WTC11 (cell line): ENCODE results near the gene BLVRA. TPM values are rescaled to one million over a fixed set of nuclear protein-coding genes. Genes with fewer than 3 reads are reported as not detected.
"Not testable (repeated sequence)": the region's sequence is repeated elsewhere in the genome, so short reads cannot be mapped to it uniquely, and the experiment has no call there.

Experiments used
- ATAC-seq: fragments of 200-7000 bp; cut with Tn5 transposase; 2 replicates; pipeline ENCODE4 v1.10.0; 2021; ENCODE audit warnings: mild to moderate bottlenecking, moderate library complexity
- CTCF ChIA-PET: fragments of 300-600 bp; sonication (Branson Sonifier 250); formaldehyde crosslinking; loops from one replicate; lab custom pipeline; 2021; ENCODE audit warnings: antibody characterized with exemption; lab: Charles Lee
- POLR2A ChIA-PET: fragments of 350-600 bp; sonication (Branson Sonifier 250); formaldehyde crosslinking; loops from one replicate; lab custom pipeline; 2021; ENCODE audit warnings: antibody characterized with exemption; lab: Charles Lee
- DNase-seq: peaks from one replicate; pipeline ENCODE4 v3.0.0; 2021; ENCODE audit warnings: low spot score
- H3K27ac Mint-ChIP-seq: 2 replicates; pipeline ENCODE4 v1.8.0; 2021; ENCODE audit warnings: mixed read lengths
- H3K27me3 Mint-ChIP-seq: 2 replicates; pipeline ENCODE4 v1.8.0; 2021; ENCODE audit warnings: low read depth, mild to moderate bottlenecking, moderate library complexity, mixed read lengths
- H3K36me3 Mint-ChIP-seq: 2 replicates; pipeline ENCODE4 v1.8.0; 2021; ENCODE audit warnings: mixed read lengths
- H3K4me1 Mint-ChIP-seq: 2 replicates; pipeline ENCODE4 v1.8.0; 2022; ENCODE audit warnings: mixed read lengths
- H3K4me3 Mint-ChIP-seq: 2 replicates; pipeline ENCODE4 v1.8.0; 2021; ENCODE audit warnings: mild to moderate bottlenecking, moderate library complexity, mixed read lengths
- H3K9me3 Mint-ChIP-seq: 2 replicates; pipeline ENCODE4 v1.8.0; 2021; ENCODE audit warnings: mixed read lengths
- EMX1 ChIP-seq: fragments of 250-450 bp; sonication (Bioruptor Pico); IDR thresholded peaks from 2 replicates; pipeline ENCODE4 v1.8.0; 2021; ENCODE audit warnings: mild to moderate bottlenecking
- FOXK1 ChIP-seq: sonication (generic); formaldehyde crosslinking; IDR thresholded peaks from 2 replicates; pipeline ENCODE4 v1.8.0; 2022; ENCODE audit warnings: mild to moderate bottlenecking, moderate library complexity, missing genetic modification reagents
- HMGA2 ChIP-seq: fragments of 250-450 bp; sonication (Bioruptor Pico); IDR thresholded peaks from 2 replicates; pipeline ENCODE4 v1.4.0; 2021; ENCODE audit warnings: mild to moderate bottlenecking, moderate library complexity
- MYBL2 ChIP-seq: sonication (generic); formaldehyde crosslinking; IDR thresholded peaks from 2 replicates; pipeline ENCODE4 v1.8.1; 2023; ENCODE audit warnings: mild to moderate bottlenecking, moderate library complexity, missing genetic modification reagents
- NFATC4 ChIP-seq: fragments of 250-450 bp; sonication (Bioruptor Pico); IDR thresholded peaks from 2 replicates; pipeline ENCODE4 v1.9.0; 2021; ENCODE audit warnings: mild to moderate bottlenecking
- NFE2L1 ChIP-seq: sonication (generic); formaldehyde crosslinking; IDR thresholded peaks from 2 replicates; pipeline ENCODE4 v1.8.1; 2023; ENCODE audit warnings: missing genetic modification reagents
- ZNF219 ChIP-seq: sonication (generic); formaldehyde crosslinking; IDR thresholded peaks from 2 replicates; pipeline ENCODE4 v1.8.0; 2023; ENCODE audit warnings: missing genetic modification reagents, mild to moderate bottlenecking, borderline replicate concordance
- ZNF396 ChIP-seq: fragments of 250-450 bp; sonication (Bioruptor Pico); IDR thresholded peaks from 2 replicates; pipeline ENCODE4 v1.8.0; 2021; ENCODE audit warnings: mild to moderate bottlenecking, moderate library complexity, borderline replicate concordance
- ZNF416 ChIP-seq: fragments of 250-450 bp; sonication (Bioruptor Pico); IDR thresholded peaks from 2 replicates; pipeline ENCODE4 v1.9.0; 2021; ENCODE audit warnings: mild to moderate bottlenecking, inconsistent platforms
- total RNA-seq: library from RNA; stranded (reverse); gene quantifications from 3 replicates; pipeline ENCODE4 v1.2.3, GENCODE V29; 2021
- TF ChIP-seq, protein P1 (sequence below): fragments of 250-450 bp; sonication (Bioruptor Pico); IDR thresholded peaks from 2 replicates; pipeline ENCODE4 v1.9.0; 2021; ENCODE audit warnings: mild to moderate bottlenecking
- TF ChIP-seq, protein P2 (sequence below): fragments of 200-600 bp; IDR thresholded peaks from 2 replicates; pipeline ENCODE4 v1.8.0; 2022; ENCODE audit warnings: antibody characterized with exemption
- TF ChIP-seq, protein P3 (sequence below): fragments of 250-450 bp; sonication (Bioruptor Pico); IDR thresholded peaks from 2 replicates; pipeline ENCODE4 v1.9.0; 2021; ENCODE audit warnings: moderate library complexity, mild to moderate bottlenecking, inconsistent platforms, borderline replicate concordance
- TF ChIP-seq, protein P4 (sequence below): sonication (generic); formaldehyde crosslinking; IDR thresholded peaks from 2 replicates; pipeline ENCODE4 v1.8.0; 2022; ENCODE audit warnings: missing genetic modification reagents

The BLVRA gene
- total RNA-seq, 1 experiment from 2014 or later: 35.5 TPM

DNA sequence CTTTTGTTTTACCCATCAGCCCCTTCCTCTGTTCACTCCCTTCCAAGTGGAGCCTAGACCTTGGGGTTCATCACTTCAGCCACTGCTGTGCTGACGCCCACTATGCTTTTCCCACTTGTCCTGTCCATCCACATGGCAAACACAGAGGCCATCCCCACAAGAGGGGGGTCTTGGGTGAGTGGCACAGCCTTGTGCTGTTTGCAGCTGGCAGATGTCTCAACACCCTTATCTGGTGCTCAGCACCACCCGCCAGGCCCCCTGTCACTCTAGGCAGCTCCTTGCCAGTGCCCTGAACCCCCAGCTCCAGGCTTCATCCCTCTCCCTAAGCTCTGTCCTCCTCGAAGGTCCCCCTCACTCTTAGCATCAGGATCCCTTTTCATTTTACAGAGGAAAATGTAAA, 13.1 kb downstream of the BLVRA start:
- no peak for DNase-seq
- Mint-ChIP-seq H3K9me3 (peaks cover 4% of the 10 kb centered on the region), H3K36me3 (peaks cover 18% of the 10 kb centered on the region), H3K27ac (no peak overlapping the region; the same call in 1 of the 2 replicates), H3K4me1 (peaks cover 3% of the 10 kb centered on the region; the same call in 1 of the 2 replicates), H3K4me3 (no peak overlapping the region), H3K27me3 (no peaks in the 10 kb centered on the region)
- TF ChIP-seq ZNF219 (CRISPR knock-in tag) (no peak), NFE2L1 (CRISPR knock-in tag) (no peak), HMGA2 (no peak), NFATC4 (CRISPR knock-in tag) (no peak), MYBL2 (CRISPR knock-in tag) (no peak), ZNF416 (CRISPR knock-in tag) (no peak), ZNF396 (CRISPR knock-in tag) (no peak), FOXK1 (CRISPR knock-in tag) (no peak), EMX1 (CRISPR knock-in tag) (no peak)
- TF ChIP-seq, protein P1, sequence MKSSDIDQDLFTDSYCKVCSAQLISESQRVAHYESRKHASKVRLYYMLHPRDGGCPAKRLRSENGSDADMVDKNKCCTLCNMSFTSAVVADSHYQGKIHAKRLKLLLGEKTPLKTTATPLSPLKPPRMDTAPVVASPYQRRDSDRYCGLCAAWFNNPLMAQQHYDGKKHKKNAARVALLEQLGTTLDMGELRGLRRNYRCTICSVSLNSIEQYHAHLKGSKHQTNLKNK (CRISPR knock-in tag): no peak
- TF ChIP-seq, protein P2, sequence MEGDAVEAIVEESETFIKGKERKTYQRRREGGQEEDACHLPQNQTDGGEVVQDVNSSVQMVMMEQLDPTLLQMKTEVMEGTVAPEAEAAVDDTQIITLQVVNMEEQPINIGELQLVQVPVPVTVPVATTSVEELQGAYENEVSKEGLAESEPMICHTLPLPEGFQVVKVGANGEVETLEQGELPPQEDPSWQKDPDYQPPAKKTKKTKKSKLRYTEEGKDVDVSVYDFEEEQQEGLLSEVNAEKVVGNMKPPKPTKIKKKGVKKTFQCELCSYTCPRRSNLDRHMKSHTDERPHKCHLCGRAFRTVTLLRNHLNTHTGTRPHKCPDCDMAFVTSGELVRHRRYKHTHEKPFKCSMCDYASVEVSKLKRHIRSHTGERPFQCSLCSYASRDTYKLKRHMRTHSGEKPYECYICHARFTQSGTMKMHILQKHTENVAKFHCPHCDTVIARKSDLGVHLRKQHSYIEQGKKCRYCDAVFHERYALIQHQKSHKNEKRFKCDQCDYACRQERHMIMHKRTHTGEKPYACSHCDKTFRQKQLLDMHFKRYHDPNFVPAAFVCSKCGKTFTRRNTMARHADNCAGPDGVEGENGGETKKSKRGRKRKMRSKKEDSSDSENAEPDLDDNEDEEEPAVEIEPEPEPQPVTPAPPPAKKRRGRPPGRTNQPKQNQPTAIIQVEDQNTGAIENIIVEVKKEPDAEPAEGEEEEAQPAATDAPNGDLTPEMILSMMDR: no peak
- TF ChIP-seq, protein P3, sequence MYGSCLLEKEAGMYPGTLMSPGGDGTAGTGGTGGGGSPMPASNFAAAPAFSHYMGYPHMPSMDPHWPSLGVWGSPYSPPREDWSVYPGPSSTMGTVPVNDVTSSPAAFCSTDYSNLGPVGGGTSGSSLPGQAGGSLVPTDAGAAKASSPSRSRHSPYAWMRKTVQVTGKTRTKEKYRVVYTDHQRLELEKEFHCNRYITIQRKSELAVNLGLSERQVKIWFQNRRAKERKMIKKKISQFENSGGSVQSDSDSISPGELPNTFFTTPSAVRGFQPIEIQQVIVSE (CRISPR knock-in tag): no peak
- TF ChIP-seq, protein P4, sequence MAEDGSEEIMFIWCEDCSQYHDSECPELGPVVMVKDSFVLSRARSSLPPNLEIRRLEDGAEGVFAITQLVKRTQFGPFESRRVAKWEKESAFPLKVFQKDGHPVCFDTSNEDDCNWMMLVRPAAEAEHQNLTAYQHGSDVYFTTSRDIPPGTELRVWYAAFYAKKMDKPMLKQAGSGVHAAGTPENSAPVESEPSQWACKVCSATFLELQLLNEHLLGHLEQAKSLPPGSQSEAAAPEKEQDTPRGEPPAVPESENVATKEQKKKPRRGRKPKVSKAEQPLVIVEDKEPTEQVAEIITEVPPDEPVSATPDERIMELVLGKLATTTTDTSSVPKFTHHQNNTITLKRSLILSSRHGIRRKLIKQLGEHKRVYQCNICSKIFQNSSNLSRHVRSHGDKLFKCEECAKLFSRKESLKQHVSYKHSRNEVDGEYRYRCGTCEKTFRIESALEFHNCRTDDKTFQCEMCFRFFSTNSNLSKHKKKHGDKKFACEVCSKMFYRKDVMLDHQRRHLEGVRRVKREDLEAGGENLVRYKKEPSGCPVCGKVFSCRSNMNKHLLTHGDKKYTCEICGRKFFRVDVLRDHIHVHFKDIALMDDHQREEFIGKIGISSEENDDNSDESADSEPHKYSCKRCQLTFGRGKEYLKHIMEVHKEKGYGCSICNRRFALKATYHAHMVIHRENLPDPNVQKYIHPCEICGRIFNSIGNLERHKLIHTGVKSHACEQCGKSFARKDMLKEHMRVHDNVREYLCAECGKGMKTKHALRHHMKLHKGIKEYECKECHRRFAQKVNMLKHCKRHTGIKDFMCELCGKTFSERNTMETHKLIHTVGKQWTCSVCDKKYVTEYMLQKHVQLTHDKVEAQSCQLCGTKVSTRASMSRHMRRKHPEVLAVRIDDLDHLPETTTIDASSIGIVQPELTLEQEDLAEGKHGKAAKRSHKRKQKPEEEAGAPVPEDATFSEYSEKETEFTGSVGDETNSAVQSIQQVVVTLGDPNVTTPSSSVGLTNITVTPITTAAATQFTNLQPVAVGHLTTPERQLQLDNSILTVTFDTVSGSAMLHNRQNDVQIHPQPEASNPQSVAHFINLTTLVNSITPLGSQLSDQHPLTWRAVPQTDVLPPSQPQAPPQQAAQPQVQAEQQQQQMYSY (CRISPR knock-in tag): no peak
- ChIA-PET POLR2A (no interaction called here), CTCF (no interaction called here)
- ATAC-seq: no peak

DNA sequence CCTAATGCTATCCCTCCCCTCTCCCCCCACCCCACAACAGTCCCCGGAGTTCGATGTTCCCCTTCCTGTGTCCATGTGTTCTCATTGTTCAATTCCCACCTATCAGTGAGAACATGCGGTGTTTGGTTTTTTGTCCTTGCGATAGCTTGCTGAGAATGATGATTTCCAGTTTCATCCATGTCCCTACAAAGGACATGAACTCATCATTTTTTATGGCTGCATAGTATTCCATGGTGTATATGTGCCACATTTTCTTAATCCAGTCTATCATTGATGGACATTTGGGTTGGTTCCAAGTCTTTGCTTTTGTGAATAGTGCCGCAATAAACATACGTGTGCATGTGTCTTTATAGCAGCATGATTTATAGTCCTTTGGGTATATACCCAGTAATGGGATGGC, 14.8 kb downstream of the BLVRA start:
- H3K9me3 Mint-ChIP-seq: peaks cover 14% of the 10 kb centered on the region
- H3K27me3 Mint-ChIP-seq, H3K4me3 Mint-ChIP-seq, DNase-seq, H3K27ac Mint-ChIP-seq, CTCF ChIA-PET, H3K4me1 Mint-ChIP-seq, ATAC-seq, POLR2A ChIA-PET: not testable (repeated sequence)
- peaks cover 30% of the 10 kb centered on the region for H3K36me3 Mint-ChIP-seq

DNA sequence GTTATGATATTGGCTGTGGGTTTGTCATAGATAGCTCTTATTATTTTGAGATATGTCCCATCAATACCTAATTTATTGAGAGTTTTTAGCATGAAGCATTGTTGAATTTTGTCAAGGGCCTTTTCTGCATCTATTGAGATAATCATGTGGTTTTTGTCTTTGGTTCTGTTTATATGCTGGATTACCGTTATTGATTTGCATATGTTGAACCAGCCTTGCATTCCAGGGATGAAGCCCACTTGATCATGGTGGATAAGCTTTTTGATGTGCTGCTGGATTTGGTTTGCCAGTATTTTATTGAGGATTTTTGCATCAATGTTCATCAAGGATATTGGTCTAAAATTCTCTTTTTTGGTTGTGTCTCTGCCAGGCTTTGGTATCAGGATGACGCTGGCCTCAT, 16.8 kb downstream of the BLVRA start:
- DNase-seq, ATAC-seq: not testable (repeated sequence)

More for the DNA sequence above, 16.8 kb downstream of the BLVRA start:
- H3K27me3 Mint-ChIP-seq, POLR2A ChIA-PET, H3K4me1 Mint-ChIP-seq, H3K4me3 Mint-ChIP-seq, CTCF ChIA-PET, H3K27ac Mint-ChIP-seq: not testable (repeated sequence)
- peaks cover 25% of the 10 kb centered on the region for H3K9me3 Mint-ChIP-seq
- peaks cover 48% of the 10 kb centered on the region for H3K36me3 Mint-ChIP-seq
